Panc1 (cell line): ENCODE measurements around the gene RABGAP1L.

Source experiments
- CTCF ChIP-seq: fragments of 450-650 bp; IDR thresholded peaks from 2 replicates; pipeline ENCODE4 v1.5.1; 2017; ENCODE audit warnings: mild to moderate bottlenecking
- TF ChIP-seq, protein P1 (sequence below), 2 experiments: IDR thresholded peaks; 2 replicates each; pipeline ENCODE4 v1.6.1; 2011 to 2012; ENCODE audit warnings: low read depth in 2 of 2, control low read depth in 1 of 2, low read length in 1 of 2, mild to moderate bottlenecking in 1 of 2, moderate library complexity in 1 of 2; ENCODE audit not compliant: insufficient read depth in 1 of 2

DNA sequence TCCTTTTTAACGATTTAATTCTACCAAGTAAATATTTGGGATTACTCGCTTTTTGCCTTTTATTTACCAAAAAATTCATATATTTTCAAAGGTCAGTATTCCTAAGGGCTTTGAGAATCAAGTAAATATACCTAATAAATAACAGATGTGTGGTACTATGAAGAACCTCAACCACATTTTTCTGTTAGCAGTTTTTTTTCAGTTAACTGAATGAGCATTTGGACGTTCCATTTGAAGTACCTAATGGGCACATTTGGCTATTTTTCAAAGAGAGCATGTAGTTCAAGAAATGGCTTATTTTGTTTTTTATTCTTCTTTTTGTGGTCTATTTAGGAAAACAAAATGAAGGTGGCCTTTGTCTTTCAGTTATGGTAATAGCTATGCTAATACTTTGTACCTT is 541.5 kb downstream of the RABGAP1L start:
- no peak for TF ChIP-seq CTCF
- TF ChIP-seq, protein P1, sequence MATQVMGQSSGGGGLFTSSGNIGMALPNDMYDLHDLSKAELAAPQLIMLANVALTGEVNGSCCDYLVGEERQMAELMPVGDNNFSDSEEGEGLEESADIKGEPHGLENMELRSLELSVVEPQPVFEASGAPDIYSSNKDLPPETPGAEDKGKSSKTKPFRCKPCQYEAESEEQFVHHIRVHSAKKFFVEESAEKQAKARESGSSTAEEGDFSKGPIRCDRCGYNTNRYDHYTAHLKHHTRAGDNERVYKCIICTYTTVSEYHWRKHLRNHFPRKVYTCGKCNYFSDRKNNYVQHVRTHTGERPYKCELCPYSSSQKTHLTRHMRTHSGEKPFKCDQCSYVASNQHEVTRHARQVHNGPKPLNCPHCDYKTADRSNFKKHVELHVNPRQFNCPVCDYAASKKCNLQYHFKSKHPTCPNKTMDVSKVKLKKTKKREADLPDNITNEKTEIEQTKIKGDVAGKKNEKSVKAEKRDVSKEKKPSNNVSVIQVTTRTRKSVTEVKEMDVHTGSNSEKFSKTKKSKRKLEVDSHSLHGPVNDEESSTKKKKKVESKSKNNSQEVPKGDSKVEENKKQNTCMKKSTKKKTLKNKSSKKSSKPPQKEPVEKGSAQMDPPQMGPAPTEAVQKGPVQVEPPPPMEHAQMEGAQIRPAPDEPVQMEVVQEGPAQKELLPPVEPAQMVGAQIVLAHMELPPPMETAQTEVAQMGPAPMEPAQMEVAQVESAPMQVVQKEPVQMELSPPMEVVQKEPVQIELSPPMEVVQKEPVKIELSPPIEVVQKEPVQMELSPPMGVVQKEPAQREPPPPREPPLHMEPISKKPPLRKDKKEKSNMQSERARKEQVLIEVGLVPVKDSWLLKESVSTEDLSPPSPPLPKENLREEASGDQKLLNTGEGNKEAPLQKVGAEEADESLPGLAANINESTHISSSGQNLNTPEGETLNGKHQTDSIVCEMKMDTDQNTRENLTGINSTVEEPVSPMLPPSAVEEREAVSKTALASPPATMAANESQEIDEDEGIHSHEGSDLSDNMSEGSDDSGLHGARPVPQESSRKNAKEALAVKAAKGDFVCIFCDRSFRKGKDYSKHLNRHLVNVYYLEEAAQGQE (IDR thresholded peaks at IDR 0.05; ENCODE audit: insufficient read depth in 1 of 2, low read depth in 2 of 2, low read length in 1 of 2) = no peak
